H1 (cell line): ENCODE measurements around the gene RAB10. TPM values are rescaled to one million over a fixed set of nuclear protein-coding genes. Genes with fewer than 3 reads are reported as not detected.

ENCODE experiments used
- CTCF ChIA-PET: fragments of 300-600 bp; sonication (Branson Sonifier 250); formaldehyde crosslinking; loops from one replicate; lab custom pipeline; 2021; ENCODE audit not compliant: partially characterized antibody; lab: Charles Lee
- POLR2A ChIA-PET: fragments of 300-600 bp; sonication (Branson Sonifier 250); formaldehyde crosslinking; loops from one replicate; lab custom pipeline; 2021; ENCODE audit warnings: inconsistent platforms; ENCODE audit not compliant: partially characterized antibody; lab: Charles Lee
- DNase-seq, 2 experiments: peaks; one replicate each; pipeline versions ENCODE4 v3.0.0 to v3.0.0-alpha.2; 2010 to 2022; ENCODE audit warnings: low spot score in 2 of 2, low read depth in 1 of 2, mixed read lengths in 1 of 2
- FAIRE-seq: peaks from 2 replicates; lab custom pipeline; 2011; peaks lifted over from hg19 to GRCh38; lab: Jason Lieb, UNC
- H2AFZ ChIP-seq: 2 replicates; pipeline ENCODE4 v1.8.1; 2012; ENCODE audit warnings: low read length, inconsistent platforms
- H2AK5ac ChIP-seq: 2 replicates; pipeline ENCODE4 v1.6.1; 2013; ENCODE audit warnings: low read depth, low read length
- H2BK120ac ChIP-seq: replicated peaks from 2 replicates; pipeline ENCODE3; 2013; ENCODE audit warnings: low read depth, low read length, inconsistent platforms
- H2BK12ac ChIP-seq: 2 replicates; pipeline ENCODE4 v1.6.1; 2013; ENCODE audit warnings: low read depth, low read length
- H2BK15ac ChIP-seq: 2 replicates; pipeline ENCODE4 v1.6.1; 2013; ENCODE audit warnings: low read length
- H2BK20ac ChIP-seq: 2 replicates; pipeline ENCODE4 v1.6.1; 2013; ENCODE audit warnings: low read length
- H2BK5ac ChIP-seq: 2 replicates; pipeline ENCODE4 v1.6.1; 2013; ENCODE audit warnings: low read depth, low read length
- H3K14ac ChIP-seq: 2 replicates; pipeline ENCODE4 v1.6.1; 2013; ENCODE audit warnings: inconsistent platforms; ENCODE audit not compliant: insufficient read length
- H3K18ac ChIP-seq: 2 replicates; pipeline ENCODE4 v1.6.1; 2013; ENCODE audit warnings: low read length; ENCODE audit errors: extremely low read depth
- H3K23ac ChIP-seq: 2 replicates; pipeline ENCODE4 v1.6.1; 2013; ENCODE audit warnings: inconsistent platforms; ENCODE audit not compliant: insufficient read length
- H3K23me2 ChIP-seq: 2 replicates; pipeline ENCODE4 v1.6.1; 2013; ENCODE audit warnings: low read depth, low read length
- H3K27ac ChIP-seq: 2 replicates; pipeline ENCODE4 v1.6.1; 2011; ENCODE audit warnings: low read depth, low read length, inconsistent platforms
- H3K27me3 ChIP-seq, 4 experiments: replicated peaks in 1 of 4; 1 replicate in 1 of 4; 2 replicates in 3 of 4; pipeline versions ENCODE4 v1.6.1 to v1.8.1; 2011 to 2013; ENCODE audit warnings: low read length in 3 of 4, mild to moderate bottlenecking in 3 of 4, inconsistent platforms in 2 of 4, mixed read lengths in 2 of 4, moderate library complexity in 1 of 4; ENCODE audit not compliant: control insufficient read depth in 3 of 4, insufficient read depth in 3 of 4; ENCODE audit errors: extremely low read depth in 1 of 4
- H3K36me3 ChIP-seq, 4 experiments: 2 replicates each; pipeline versions ENCODE4 v1.6.1 to v1.8.1; 2011 to 2013; ENCODE audit warnings: mild to moderate bottlenecking in 4 of 4, low read length in 3 of 4, moderate library complexity in 2 of 4, control low read depth in 1 of 4, inconsistent platforms in 1 of 4; ENCODE audit not compliant: insufficient read depth in 4 of 4, control insufficient read depth in 2 of 4
- H3K4ac ChIP-seq: replicated peaks from 2 replicates; pipeline ENCODE3; 2013; ENCODE audit warnings: low read length, low read depth, mixed read lengths, inconsistent platforms; ENCODE audit not compliant: insufficient read length
- H3K4me1 ChIP-seq, 4 experiments: replicated peaks in 1 of 4; 1 replicate in 1 of 4; 2 replicates in 3 of 4; pipeline versions ENCODE4 v1.6.1 to v1.8.1; 2011 to 2013; ENCODE audit warnings: low read length in 3 of 4, inconsistent platforms in 2 of 4, mixed read lengths in 1 of 4; ENCODE audit not compliant: insufficient read depth in 4 of 4, control insufficient read depth in 3 of 4
- H3K4me2 ChIP-seq, 2 experiments: 2 replicates each; pipeline versions ENCODE4 v1.6.1 to v1.8.1; 2011 to 2013; ENCODE audit warnings: low read depth in 2 of 2, low read length in 2 of 2, control low read depth in 1 of 2, inconsistent platforms in 1 of 2, mild to moderate bottlenecking in 1 of 2; ENCODE audit not compliant: insufficient read depth in 1 of 2
- H3K4me3 ChIP-seq, 4 experiments: fragments of 200-600, 300-600 bp in 1 of 4; sonication (generic), shearing (Covaris generic), sonication (Bioruptor Twin) in 1 of 4; 2 replicates each; pipeline versions ENCODE4 v1.5.1 to v1.8.1; 2011 to 2016; ENCODE audit warnings: low read length in 4 of 4, low read depth in 3 of 4, control low read depth in 2 of 4, inconsistent platforms in 2 of 4, mild to moderate bottlenecking in 2 of 4, mixed read lengths in 1 of 4, moderate library complexity in 1 of 4; ENCODE audit not compliant: insufficient read depth in 2 of 4; ENCODE audit errors: extremely low read depth in 1 of 4
- H3K56ac ChIP-seq: replicated peaks from 2 replicates; pipeline ENCODE3; 2013; ENCODE audit warnings: low read depth, mild to moderate bottlenecking, mixed read lengths, low read length, inconsistent platforms; ENCODE audit not compliant: insufficient read length
- H3K79me1 ChIP-seq: 2 replicates; pipeline ENCODE4 v1.6.1; 2013; ENCODE audit warnings: low read depth, low read length, control low read depth
- H3K79me2 ChIP-seq, 2 experiments: 2 replicates each; pipeline versions ENCODE4 v1.6.1 to v1.8.1; 2012 to 2013; ENCODE audit warnings: low read length in 2 of 2, mild to moderate bottlenecking in 2 of 2, inconsistent platforms in 1 of 2; ENCODE audit not compliant: insufficient read depth in 2 of 2, control insufficient read depth in 1 of 2
- H3K9ac ChIP-seq, 4 experiments: replicated peaks in 1 of 4; 1 replicate in 1 of 4; 2 replicates in 3 of 4; pipeline versions ENCODE4 v1.6.1 to v1.8.1; 2011 to 2013; ENCODE audit warnings: low read depth in 3 of 4, low read length in 3 of 4, control low read depth in 2 of 4, mild to moderate bottlenecking in 2 of 4, moderate library complexity in 2 of 4, inconsistent platforms in 1 of 4; ENCODE audit errors: extremely low read depth in 1 of 4
- H3K9me3 ChIP-seq, 2 experiments: 2 replicates each; pipeline versions ENCODE4 v1.6.1 to v1.8.1; 2012 to 2013; ENCODE audit warnings: mild to moderate bottlenecking in 2 of 2, moderate library complexity in 2 of 2, control low read depth in 1 of 2, inconsistent platforms in 1 of 2, low read depth in 1 of 2, low read length in 1 of 2, mixed read lengths in 1 of 2; ENCODE audit not compliant: insufficient read depth in 2 of 2
- H4K20me1 ChIP-seq, 2 experiments: replicated peaks in 1 of 2; 2 replicates each; pipeline versions ENCODE3 to v1.8.1; 2011 to 2013; ENCODE audit warnings: inconsistent platforms in 2 of 2, low read length in 2 of 2, mild to moderate bottlenecking in 1 of 2; ENCODE audit not compliant: insufficient read depth in 2 of 2, control insufficient read depth in 1 of 2
- H4K5ac ChIP-seq: 2 replicates; pipeline ENCODE4 v1.6.1; 2013; ENCODE audit warnings: low read length, low read depth, mixed read lengths, inconsistent platforms; ENCODE audit not compliant: insufficient read length
- H4K8ac ChIP-seq: 2 replicates; pipeline ENCODE4 v1.8.0; 2013; ENCODE audit warnings: mild to moderate bottlenecking, moderate library complexity, low read length, inconsistent platforms; ENCODE audit not compliant: insufficient read depth; ENCODE audit errors: extremely low read depth
- H4K91ac ChIP-seq: replicated peaks from 2 replicates; pipeline ENCODE3; 2013; ENCODE audit warnings: low read length, mixed read lengths, inconsistent platforms; ENCODE audit not compliant: insufficient read length
- CHD2 ChIP-seq: IDR thresholded peaks from 2 replicates; pipeline ENCODE4 v1.6.1; 2012; ENCODE audit warnings: low read length, improper control_type of control experiment
- HDAC6 ChIP-seq: IDR thresholded peaks from one replicate; pipeline ENCODE4 v1.7.1; 2012; ENCODE audit warnings: low read depth, mild to moderate bottlenecking, inconsistent platforms, low read length, moderate library complexity
- KDM4A ChIP-seq: IDR thresholded peaks from one replicate; pipeline ENCODE4 v1.7.1; 2012; ENCODE audit warnings: low read depth, mild to moderate bottlenecking, moderate library complexity, low read length, inconsistent platforms; ENCODE audit not compliant: severe bottlenecking
- POLR2AphosphoS5 ChIP-seq: IDR thresholded peaks from 2 replicates; pipeline ENCODE4 v1.6.1; 2011; ENCODE audit warnings: low read depth, low read length
- RBBP5 ChIP-seq: IDR thresholded peaks from 2 replicates; pipeline ENCODE4 v1.7.1; 2012; ENCODE audit warnings: low read depth, mild to moderate bottlenecking, inconsistent platforms, low read length, moderate library complexity, borderline replicate concordance
- RNF2 ChIP-seq: fragments of 200-900, 300-1000 bp; sonication (generic); IDR thresholded peaks from 2 replicates; pipeline ENCODE4 v1.7.1; 2016; ENCODE audit warnings: borderline replicate concordance, low read depth, mild to moderate bottlenecking, antibody characterized with exemption, low read length; ENCODE audit not compliant: poor library complexity, severe bottlenecking; ENCODE audit errors: missing control alignments
- RXRA ChIP-seq: IDR thresholded peaks from 2 replicates; pipeline ENCODE4 v1.6.1; 2011; ENCODE audit warnings: low read depth, mild to moderate bottlenecking, low read length, moderate library complexity; ENCODE audit not compliant: insufficient read depth
- SAP30 ChIP-seq: fragments of 300-600 bp; sonication (generic); IDR thresholded peaks from 2 replicates; pipeline ENCODE4 v1.7.1; 2012; ENCODE audit warnings: low read length, moderate library complexity, mild to moderate bottlenecking, inconsistent platforms; ENCODE audit not compliant: insufficient read depth, insufficient replicate concordance
- SIX5 ChIP-seq: IDR thresholded peaks from 2 replicates; pipeline ENCODE4 v1.6.1; 2011; ENCODE audit warnings: mild to moderate bottlenecking, low read depth, low read length
- SP1 ChIP-seq: IDR thresholded peaks from 2 replicates; pipeline ENCODE4 v1.6.1; 2011; ENCODE audit warnings: low read depth, low read length
- SP2 ChIP-seq: IDR thresholded peaks from 2 replicates; pipeline ENCODE4 v1.6.1; 2012; ENCODE audit warnings: mild to moderate bottlenecking, low read length, inconsistent platforms
- SP4 ChIP-seq: IDR thresholded peaks from 2 replicates; pipeline ENCODE4 v1.6.1; 2012; ENCODE audit warnings: low read length, inconsistent platforms
- SRF ChIP-seq: IDR thresholded peaks from 2 replicates; pipeline ENCODE4 v1.6.1; 2011; ENCODE audit warnings: mild to moderate bottlenecking, low read depth, low read length, moderate library complexity
- TBP ChIP-seq: IDR thresholded peaks from 2 replicates; pipeline ENCODE4 v1.6.1; 2011; ENCODE audit warnings: low read depth, low read length, improper control_type of control experiment
- YY1 ChIP-seq: IDR thresholded peaks from 2 replicates; pipeline ENCODE4 v1.6.1; 2011; ENCODE audit warnings: low read depth, mild to moderate bottlenecking, low read length
- WGBS, 2 experiments: shearing (Covaris generic) in 1 of 2; methylation state at CpG; one replicate each; pipeline versions ENCODE4 v1.1.6 to v1.1.7; 2013 to 2015; ENCODE audit warnings: low lambda C conversion rate in 2 of 2, mixed read lengths in 2 of 2, inconsistent platforms in 1 of 2, low coverage in 1 of 2, missing lambda C conversion rate in 1 of 2; ENCODE audit not compliant: insufficient replicate concordance in 2 of 2, insufficient coverage in 1 of 2, insufficient read length in 1 of 2; ENCODE audit errors: extremely low coverage in 1 of 2, missing lambda C conversion rate in 1 of 2; 5-methylcytosine and 5-hydroxymethylcytosine counted together
- polyA plus RNA-seq, 7 experiments: library from polyadenylated mRNA; depleted of rRNA in 3 of 7; stranded (reverse) in 5 of 7; unstranded in 2 of 7; fragments of >200 nt in 5 of 7; fragments of 200-250 nt in 2 of 7; gene quantifications; 1 replicate in 5 of 7; 2 replicates in 1 of 7; 4 replicates in 1 of 7; pipeline versions ENCODE4 v1.2.1 to v1.2.3, GENCODE V29; 2011 to 2013; ENCODE audit warnings: missing spikeins in 2 of 7, mixed read lengths in 2 of 7
- total RNA-seq: library from RNA; stranded (reverse); fragmentation: NEBNext Ultra II Directional; extraction: Animal tissue kit (Norgen Biotek cat#: 25700); gene quantifications from 2 replicates; pipeline ENCODE4 v1.2.1, GENCODE V29; 2021

Gene RAB10
- total and polyA plus RNA-seq, 2 of the 8 experiments (the other 6 are each of a cell fraction or from before 2014, with no cell fraction given): 42.6 to 136 TPM

GRCh38 chr2:26095758-26096157, 61.9 kb downstream of the RAB10 start:
- POLR2A ChIA-PET: interaction anchor here (0.9 to 1.1 kb wide), 2 partner anchors 9 to 10 kb away, joined by 3 to 4 read pairs; no protein-coding TSS in a partner anchor
- H4K5ac ChIP-seq: no peak overlapping the region
- no peak overlapping the region for H2AFZ ChIP-seq
- H4K8ac ChIP-seq: no peak overlapping the region
- no peak for FAIRE-seq
- H3K27ac ChIP-seq: no peak overlapping the region
- H3K4me1 ChIP-seq: peaks cover 0 to 7% (median 0%) of the 10 kb centered on the region in 4 experiments; a peak in 1 of 7 replicates
- CTCF ChIA-PET: interaction anchor here (1.8 to 3.0 kb wide), 2 partner anchors 10 to 49 kb away, joined by 5 to 10 read pairs; no protein-coding TSS in a partner anchor
- H3K36me3 ChIP-seq: peaks cover 0 to 8% (median 1%) of the 10 kb centered on the region in 4 experiments; a peak in 2 of 8 replicates
- no peaks in the 10 kb centered on the region for H3K9me3 ChIP-seq
- H3K23me2 ChIP-seq: peaks cover 2% of the 10 kb centered on the region; the same call in 1 of the 2 replicates
- H3K4me3 ChIP-seq: no peak overlapping the region
- 92% methylated on average over 5 of the region's 5 CpGs; no CpG with 5 or more reads in 1 of the 2 experiments for WGBS, 2 experiments
- no peak overlapping the region for H3K4me2 ChIP-seq
- peaks cover 4 to 7% of the 10 kb centered on the region in 2 experiments for H4K20me1 ChIP-seq
- no peak overlapping the region for H2BK5ac ChIP-seq
- H3K14ac ChIP-seq: no peak overlapping the region
- DNase-seq: no peak
- H2BK20ac ChIP-seq: no peak overlapping the region
- no peak overlapping the region for H2BK12ac ChIP-seq
- H3K27me3 ChIP-seq: no peaks in the 10 kb centered on the region
- no peak overlapping the region for H2AK5ac ChIP-seq
- H3K79me1 ChIP-seq: peaks cover 4% of the 10 kb centered on the region; the same call in 1 of the 2 replicates
- no peak overlapping the region for H2BK120ac ChIP-seq
- no peak overlapping the region for H4K91ac ChIP-seq
- no peak overlapping the region for H3K4ac ChIP-seq
- H3K23ac ChIP-seq: no peak overlapping the region
- H3K79me2 ChIP-seq: peaks cover 0 to 90% of the 10 kb centered on the region in 2 experiments; a peak in 3 of 4 replicates
- H3K9ac ChIP-seq: no peak overlapping the region
- no peak overlapping the region for H2BK15ac ChIP-seq
- H3K56ac ChIP-seq: no peak overlapping the region
- no peak overlapping the region for H3K18ac ChIP-seq
- TF ChIP-seq SRF (no peak), YY1 (no peak), CHD2 (no peak), RBBP5 (no peak), SIX5 (no peak), TBP (no peak), RXRA (no peak), SAP30 (no peak), POLR2AphosphoS5 (no peak), RNF2 (no peak), KDM4A (no peak), SP1 (no peak), HDAC6 (no peak), SP2 (no peak), SP4 (no peak)
